DMS79 treated with DMSO at 0.1 percent for 48 hours (cell line): ENCODE results near the gene SYT9.

Source experiments
- DNase-seq: peaks from one replicate; lab custom pipeline; 2025; lab: John Stamatoyannopoulos, UW

Gene SYT9

GRCh38 chr11:7347611-7348431 lies 96.1 kb downstream of the SYT9 start:
- DNase-seq, result peak; percentile 13

GRCh38 chr11:7348432-7349304 lies 97.0 kb downstream of the SYT9 start:
- DNase-seq, result peak; percentile 75

DNA sequence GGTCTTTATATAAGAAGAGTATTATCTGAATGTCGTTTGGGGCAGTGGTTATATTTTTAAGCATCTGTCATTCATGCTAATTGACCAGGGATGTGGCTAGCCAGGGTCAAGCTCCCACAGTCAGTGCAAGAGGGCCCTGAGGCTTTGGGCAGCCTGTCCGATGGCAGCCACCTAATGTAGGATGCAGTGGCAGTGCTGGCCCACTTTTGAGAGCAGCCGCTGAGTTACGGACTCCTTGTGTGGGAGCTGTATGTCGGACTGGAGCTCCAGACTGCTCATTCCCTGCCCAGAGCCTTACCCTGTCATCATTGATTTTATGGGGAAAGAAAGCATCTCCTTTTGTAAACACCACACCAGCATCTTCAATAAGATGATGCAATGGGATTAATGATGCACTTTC lies 99.5 kb downstream of the SYT9 start:
- no peak for DNase-seq

DNA sequence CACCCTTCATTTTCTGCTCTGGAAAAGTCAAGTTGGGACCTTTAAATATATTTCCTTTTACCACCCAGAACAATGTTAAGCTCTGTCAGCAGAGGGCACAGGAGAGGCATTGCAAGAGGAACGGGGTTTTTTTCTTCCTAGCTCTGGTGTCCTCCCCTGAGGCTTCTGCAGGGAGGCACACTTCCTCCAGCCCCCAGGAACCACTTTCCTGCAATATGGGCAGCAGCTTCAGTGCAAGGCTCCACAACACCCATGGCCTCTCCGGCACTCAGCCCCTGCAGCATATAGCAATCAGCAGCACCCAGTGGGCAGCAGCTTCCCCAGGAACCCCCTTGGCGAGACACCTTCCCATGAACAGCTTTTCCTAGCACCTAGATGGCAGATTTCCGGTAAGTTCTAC lies 101.4 kb downstream of the SYT9 start:
- DNase-seq, result no peak

GRCh38 chr11:7364660-7365059 lies 113.0 kb downstream of the SYT9 start:
- DNase-seq, result no peak

GRCh38 chr11:7367803-7368202 lies 116.1 kb downstream of the SYT9 start:
- DNase-seq, result no peak

DNA sequence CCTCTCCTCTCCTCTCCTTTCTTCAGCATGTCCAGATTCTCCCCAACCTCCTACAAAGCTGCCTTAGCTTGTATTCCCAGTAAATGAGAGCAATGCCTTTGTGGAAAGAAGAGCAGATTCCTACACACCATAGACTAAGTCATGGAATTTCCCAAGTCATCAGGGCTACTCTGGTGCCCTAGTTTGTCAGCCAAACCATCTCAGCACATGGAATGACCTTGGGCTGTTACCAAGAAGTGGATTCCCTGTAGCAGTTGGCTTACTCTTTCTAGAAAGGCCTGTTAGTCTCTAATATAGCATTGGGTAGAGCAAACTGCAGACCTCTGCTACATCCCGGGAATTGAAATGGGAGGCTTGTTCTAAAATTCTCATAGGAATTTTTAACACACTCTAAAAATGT lies 124.7 kb downstream of the SYT9 start:
- DNase-seq, result no peak

GRCh38 chr11:7381937-7382336 lies 130.2 kb downstream of the SYT9 start:
- no peak for DNase-seq

GRCh38 chr11:7383406-7383805 lies 131.7 kb downstream of the SYT9 start:
- no peak for DNase-seq

GRCh38 chr11:7384691-7385090 lies 133.0 kb downstream of the SYT9 start:
- DNase-seq, result no peak

DNA sequence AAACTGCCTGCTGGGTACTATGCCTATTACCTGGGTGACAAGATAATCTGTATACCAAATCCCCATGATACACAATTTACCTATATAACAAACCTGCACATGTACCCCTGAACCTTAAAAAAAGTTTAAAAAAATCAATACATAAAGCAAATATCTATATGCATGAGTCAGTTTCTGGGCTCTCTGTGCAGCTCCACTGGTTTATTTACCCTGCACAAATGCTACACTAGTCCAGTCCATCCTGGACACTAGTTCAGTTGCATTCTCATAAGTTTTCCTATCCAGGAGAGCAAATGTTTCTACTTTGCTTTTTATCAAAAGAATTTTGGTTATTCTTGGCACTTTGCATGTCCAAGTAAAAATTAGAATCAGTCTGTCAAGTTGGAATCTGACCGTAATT lies 133.8 kb downstream of the SYT9 start:
- DNase-seq, result no peak

- DNase-seq, result no peak
Measured at GRCh38 chr11:7413961-7414915, 162.5 kb downstream of the SYT9 start.

DNA sequence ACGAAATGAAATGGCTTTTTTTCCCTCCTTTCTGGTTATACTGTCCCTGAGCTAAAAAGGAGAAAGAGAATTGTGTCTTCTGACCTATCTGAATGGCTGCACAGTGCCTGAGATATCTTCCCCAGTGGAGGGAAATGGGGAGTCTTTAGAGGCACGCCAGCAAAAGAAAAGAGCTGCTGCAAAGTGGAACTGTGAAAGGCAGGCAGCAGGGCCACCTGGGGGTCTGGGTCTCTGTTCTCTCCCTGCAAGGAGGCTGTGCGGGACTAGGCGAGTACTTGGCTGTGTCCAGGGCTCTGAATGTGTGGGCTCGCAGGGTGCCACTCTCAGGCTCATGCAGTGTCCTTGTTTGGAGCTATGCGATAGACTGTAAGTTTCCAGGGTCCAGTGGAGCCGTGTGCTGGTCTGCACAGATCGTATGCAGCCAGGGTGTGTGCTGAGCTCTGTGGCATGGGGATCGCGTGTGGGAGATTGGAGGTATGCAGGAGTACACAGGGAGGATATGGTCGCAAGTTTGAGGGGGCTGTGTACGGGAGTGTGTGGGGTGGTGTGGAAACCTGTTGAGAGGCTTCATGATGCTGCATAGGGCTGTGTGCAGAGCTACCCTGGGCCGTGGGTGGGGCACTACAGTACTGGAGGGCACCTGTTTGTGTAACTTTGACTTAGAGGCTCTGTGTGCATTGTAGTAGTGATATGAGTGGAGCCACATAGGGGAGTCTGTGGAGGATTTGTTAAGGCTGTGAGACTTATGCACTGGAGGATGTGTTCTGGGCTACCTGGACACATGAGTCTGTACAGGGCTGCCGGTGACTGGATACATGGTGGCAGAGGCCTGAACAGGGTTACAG lies 163.5 kb downstream of the SYT9 start:
- no peak for DNase-seq

- no peak for DNase-seq
Measured at GRCh38 chr11:7416080-7416479, 164.4 kb downstream of the SYT9 start.

GRCh38 chr11:7417328-7417727 lies 165.6 kb downstream of the SYT9 start:
- DNase-seq, result no peak

DNA sequence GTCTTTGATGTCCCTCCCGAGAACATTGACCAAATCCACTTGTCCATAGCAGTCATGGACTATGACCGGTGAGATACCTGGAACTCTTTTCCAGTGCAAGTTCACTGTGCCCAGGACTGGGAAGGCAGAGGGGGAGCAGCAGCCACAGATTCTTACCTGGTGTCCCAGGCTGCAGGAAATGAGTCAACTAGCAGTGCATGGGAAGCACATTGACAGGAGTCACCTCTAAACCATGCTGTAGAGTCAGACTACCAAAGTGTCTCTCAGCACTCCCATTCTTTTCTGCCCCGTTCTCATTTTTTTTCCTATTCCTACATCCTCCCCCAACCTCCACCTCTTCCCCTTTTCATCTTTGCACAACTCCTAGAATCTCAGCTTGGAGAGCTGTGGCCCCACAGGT lies 166.4 kb downstream of the SYT9 start:
- DNase-seq, result no peak

- DNase-seq, result no peak
Measured at GRCh38 chr11:7418906-7419305, 167.2 kb downstream of the SYT9 start.

- DNase-seq, result no peak
Measured at GRCh38 chr11:7421136-7421535, 169.4 kb downstream of the SYT9 start.

DNA sequence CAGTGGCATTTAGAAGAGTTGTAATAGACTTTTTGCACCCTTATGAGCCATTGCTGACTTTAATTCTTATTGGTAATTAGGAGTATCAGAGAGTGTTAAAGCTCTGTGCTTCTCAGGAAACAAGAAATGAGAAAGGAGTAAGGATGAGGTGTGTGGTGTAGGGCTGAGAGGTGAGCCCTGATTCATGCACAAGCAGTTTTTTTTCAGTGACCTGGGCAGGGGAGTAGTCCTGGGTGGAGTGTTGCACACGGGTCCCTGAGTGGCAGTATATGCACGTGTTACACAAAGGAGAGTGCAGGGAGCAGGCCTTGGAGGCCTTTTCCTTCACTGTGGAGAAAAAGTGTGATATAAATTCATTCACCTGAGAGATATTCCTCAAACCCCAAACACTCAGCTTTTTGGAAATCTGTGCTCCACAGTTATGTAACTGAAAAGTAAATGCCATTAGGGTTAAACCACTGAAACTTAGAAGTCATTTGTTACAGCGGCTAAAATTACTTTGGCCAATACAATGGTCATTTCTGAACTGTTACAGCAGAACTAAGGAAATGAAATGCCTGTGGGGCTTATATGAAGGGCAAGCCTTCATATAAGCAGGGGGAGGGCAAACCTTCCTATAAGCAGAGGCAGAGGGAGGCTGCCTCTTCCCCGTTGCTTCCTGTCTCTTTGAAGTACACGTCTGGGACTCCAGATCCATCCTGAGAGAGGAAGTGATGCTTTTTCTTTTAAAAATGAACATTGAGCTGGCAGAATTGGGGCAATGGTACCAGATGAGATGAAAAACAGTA lies 171.0 kb downstream of the SYT9 start:
- DNase-seq, result no peak

DNA sequence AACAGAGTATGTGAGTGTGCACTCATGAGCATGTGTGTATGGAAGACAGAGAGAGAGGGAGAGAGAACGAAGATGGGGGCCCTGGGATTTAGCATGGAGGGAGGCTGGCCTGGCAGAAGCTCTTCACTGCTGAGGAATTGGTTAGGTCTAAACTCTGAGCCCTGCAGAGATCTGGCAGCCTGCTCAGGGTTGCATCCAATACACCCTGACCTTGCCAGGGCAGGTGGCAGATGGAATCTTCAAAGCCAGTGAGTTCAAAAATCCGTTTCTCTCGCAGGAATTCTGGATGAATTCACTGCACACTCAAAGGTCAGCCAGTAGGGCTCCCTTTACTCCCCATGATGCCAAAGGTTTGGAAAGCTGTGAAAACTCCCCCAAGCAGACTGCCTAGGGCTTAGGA lies 172.2 kb downstream of the SYT9 start:
- DNase-seq, result no peak
